HepG2 (cell line): ENCODE measurements around the gene PLD4. TPM values are rescaled to one million over a fixed set of nuclear protein-coding genes. Genes with fewer than 3 reads are reported as not detected.

ENCODE experiments used
- ATAC-seq: fragments of 200-7000 bp; cut with Tn5 transposase; 3 replicates; pipeline ENCODE4 v1.9.1; 2020; ENCODE audit warnings: mild to moderate bottlenecking, moderate library complexity
- BruUV-seq: library from RNA; stranded (reverse); fragments of 400-500 nt; replicated peaks from 2 replicates; lab custom pipeline; 2021; lab: Mats Ljungman, UMichigan
- CTCF ChIA-PET: fragments of 300-600 bp; formaldehyde crosslinking; extraction: SDS; loops from one replicate; lab custom pipeline; 2021; ENCODE audit warnings: low total read pairs, inconsistent platforms, low intra/inter-chr PET ratio; lab: Yijun Ruan, JAX
- POLR2A ChIA-PET: fragments of 350-600 bp; sonication (Branson Sonifier 250); formaldehyde crosslinking; loops from one replicate; lab custom pipeline; 2020; ENCODE audit warnings: antibody characterized with exemption, inconsistent platforms; lab: Yijun Ruan, JAX
- DNase-seq: peaks from one replicate; pipeline ENCODE4 v3.0.0-alpha.2; 2015; ENCODE audit warnings: low spot score
- FAIRE-seq: peaks from 3 replicates; lab custom pipeline; 2011; peaks lifted over from hg19 to GRCh38; lab: Jason Lieb, UNC
- H2AFZ ChIP-seq: one replicate; pipeline ENCODE4 v1.6.1; 2011; ENCODE audit warnings: low read length, inconsistent platforms
- H3K27ac ChIP-seq: fragments of 300-600 bp; 3 replicates; pipeline ENCODE4 v1.8.0; 2011; ENCODE audit warnings: mixed run types, mild to moderate bottlenecking, mixed read lengths, low read length, inconsistent platforms; ENCODE audit not compliant: insufficient read depth; ENCODE audit errors: extremely low read length
- H3K27me3 ChIP-seq, 2 experiments: fragments of 200-600 bp in 1 of 2; 2 replicates in 1 of 2; 3 replicates in 1 of 2; pipeline versions ENCODE4 v1.6.0 to v1.8.0; 2011; ENCODE audit warnings: low read length in 2 of 2, mild to moderate bottlenecking in 2 of 2, moderate library complexity in 2 of 2, inconsistent platforms in 1 of 2; ENCODE audit not compliant: insufficient read depth in 2 of 2, control insufficient read depth in 1 of 2
- H3K36me3 ChIP-seq, 2 experiments: fragments of 200-600 bp in 1 of 2; replicated peaks in 1 of 2; 2 replicates in 1 of 2; 3 replicates in 1 of 2; pipeline versions ENCODE4 v1.5.1 to v1.8.0; 2011; ENCODE audit warnings: low read length in 2 of 2, inconsistent platforms in 1 of 2; ENCODE audit not compliant: insufficient read depth in 2 of 2, control insufficient read depth in 1 of 2
- H3K4me1 ChIP-seq: 2 replicates; pipeline ENCODE4 v1.5.1; 2012; ENCODE audit warnings: low read length, inconsistent platforms; ENCODE audit not compliant: insufficient read depth
- H3K4me2 ChIP-seq: 2 replicates; pipeline ENCODE4 v1.6.0; 2011; ENCODE audit warnings: low read depth, low read length, inconsistent platforms
- H3K4me3 ChIP-seq, 3 experiments: fragments of 200-600 bp in 1 of 3; sonication (generic), shearing (Covaris generic) in 1 of 3; replicated peaks in 1 of 3; 2 replicates each; pipeline ENCODE4 v1.5.1; 2011 to 2016; ENCODE audit warnings: low read length in 3 of 3, inconsistent platforms in 2 of 3, low read depth in 2 of 3, mild to moderate bottlenecking in 2 of 3, control low read depth in 1 of 3, mixed read lengths in 1 of 3; ENCODE audit not compliant: insufficient read depth in 1 of 3
- H3K79me2 ChIP-seq: one replicate; pipeline ENCODE4 v1.6.1; 2011; ENCODE audit warnings: low read length, inconsistent platforms; ENCODE audit not compliant: insufficient read depth
- H3K9ac ChIP-seq: 2 replicates; pipeline ENCODE4 v1.6.0; 2011; ENCODE audit warnings: mild to moderate bottlenecking, low read depth, low read length, inconsistent platforms; ENCODE audit not compliant: insufficient read depth
- H3K9me3 ChIP-seq: 2 replicates; pipeline ENCODE4 v1.5.1; 2012; ENCODE audit warnings: mild to moderate bottlenecking, low read length
- H4K20me1 ChIP-seq: 2 replicates; pipeline ENCODE4 v1.6.0; 2011; ENCODE audit warnings: inconsistent platforms, mild to moderate bottlenecking, low read length, moderate library complexity; ENCODE audit not compliant: insufficient read depth
- CENPX ChIP-seq: sonication (generic); formaldehyde crosslinking; IDR thresholded peaks from 2 replicates; pipeline ENCODE4 v1.9.0; 2021; ENCODE audit warnings: mild to moderate bottlenecking, missing genetic modification reagents, moderate library complexity
- FOXP1 ChIP-seq, 2 experiments: fragments of 450-650 bp in 1 of 2; IDR thresholded peaks; 2 replicates each; pipeline ENCODE4 v1.6.1; 2017 to 2018; ENCODE audit warnings: antibody characterized with exemption in 1 of 2
- KDM2A ChIP-seq: sonication (generic); formaldehyde crosslinking; IDR thresholded peaks from 2 replicates; pipeline ENCODE4 v1.4.0; 2020; ENCODE audit warnings: low read depth, missing genetic modification reagents, borderline replicate concordance
- NR2F6 ChIP-seq, 2 experiments: IDR thresholded peaks; 2 replicates each; pipeline ENCODE4 v1.6.1; 2016; ENCODE audit warnings: antibody characterized with exemption in 1 of 2, mild to moderate bottlenecking in 1 of 2
- SP1 ChIP-seq, 2 experiments: fragments of 450-650 bp in 1 of 2; sonication (generic) in 1 of 2; formaldehyde crosslinking in 1 of 2; IDR thresholded peaks; 2 replicates each; pipeline versions ENCODE4 v1.4.0 to v1.6.1; 2016 to 2020; ENCODE audit warnings: missing genetic modification reagents in 1 of 2
- XBP1 ChIP-seq: sonication (generic); formaldehyde crosslinking; IDR thresholded peaks from 2 replicates; pipeline ENCODE4 v1.5.0; 2020; ENCODE audit warnings: missing genetic modification reagents
- ZNF235 ChIP-seq: sonication (generic); formaldehyde crosslinking; IDR thresholded peaks from 2 replicates; pipeline ENCODE4 v1.8.1; 2023; ENCODE audit warnings: mild to moderate bottlenecking, missing genetic modification reagents, borderline replicate concordance
- ZNF451 ChIP-seq: sonication (generic); formaldehyde crosslinking; IDR thresholded peaks from 2 replicates; pipeline ENCODE4 v1.5.0; 2020; ENCODE audit warnings: mild to moderate bottlenecking, missing genetic modification reagents
- ZNF772 ChIP-seq: sonication (generic); formaldehyde crosslinking; IDR thresholded peaks from 2 replicates; pipeline ENCODE4 v1.5.0; 2020; ENCODE audit warnings: mild to moderate bottlenecking, missing genetic modification reagents
- WGBS: methylation state at CpG from one replicate; pipeline ENCODE4 v1.1.6; 2017; ENCODE audit warnings: low lambda C conversion rate; 5-methylcytosine and 5-hydroxymethylcytosine counted together
- in situ Hi-C: cut with HindIII; loops from 2 replicates; pipeline ENCODE4 v1.10.0; 2017; ENCODE audit warnings: low pct_unique_long_range_greater_than_20kb; ENCODE audit not compliant: extremely low pct_ligation_motif_present
- intact Hi-C: fragments of 100-400 bp; cut with micrococcal nuclease; formaldehyde crosslinking; loops from one replicate; pipeline ENCODE4 v1.10.0; 2022; ENCODE audit not compliant: unreplicated experiment
- polyA plus RNA-seq, 8 experiments: library from polyadenylated mRNA; depleted of rRNA in 3 of 8; stranded (reverse) in 7 of 8; unstranded in 1 of 8; fragments of >200 nt; fragmentation: Illumina TruSeq in 4 of 8; extraction: Trizol in 4 of 8; gene quantifications; 2 replicates each; pipeline versions ENCODE4 v1.2.1 to v1.2.3, GENCODE V29; 2011 to 2016; ENCODE audit warnings: low read depth in 4 of 8, missing spikeins in 1 of 8, mixed read lengths in 1 of 8; ENCODE audit not compliant: insufficient read depth in 1 of 8
- total RNA-seq, 5 experiments: library from RNA; depleted of rRNA; stranded (reverse); fragments of >200 nt; fragmentation: Illumina TruSeq; extraction: Trizol; gene quantifications; 2 replicates each; pipeline ENCODE4 v1.2.3, GENCODE V29; 2016; ENCODE audit warnings: low read depth in 1 of 5
- TF ChIP-seq, protein P1 (sequence below): sonication (generic); formaldehyde crosslinking; IDR thresholded peaks from 2 replicates; pipeline ENCODE4 v1.4.0; 2020; ENCODE audit warnings: missing genetic modification reagents
- TF ChIP-seq, protein P2 (sequence below): sonication (generic); formaldehyde crosslinking; IDR thresholded peaks from 2 replicates; pipeline ENCODE4 v1.4.0; 2020; ENCODE audit warnings: mild to moderate bottlenecking, missing genetic modification reagents
- TF ChIP-seq, protein P3 (sequence below): sonication (generic); formaldehyde crosslinking; IDR thresholded peaks from 2 replicates; pipeline ENCODE4 v1.5.1; 2020; ENCODE audit warnings: mild to moderate bottlenecking, missing genetic modification reagents, moderate library complexity
- TF ChIP-seq, protein P4 (sequence below): sonication (generic); formaldehyde crosslinking; IDR thresholded peaks from 2 replicates; pipeline ENCODE4 v1.8.1; 2023; ENCODE audit warnings: mild to moderate bottlenecking, inconsistent platforms, moderate library complexity, missing genetic modification reagents, borderline replicate concordance

Gene PLD4
- total and polyA plus RNA-seq, 2 of the 13 experiments (the other 11 are each of a cell fraction or from before 2014, with no cell fraction given): not detected

DNA sequence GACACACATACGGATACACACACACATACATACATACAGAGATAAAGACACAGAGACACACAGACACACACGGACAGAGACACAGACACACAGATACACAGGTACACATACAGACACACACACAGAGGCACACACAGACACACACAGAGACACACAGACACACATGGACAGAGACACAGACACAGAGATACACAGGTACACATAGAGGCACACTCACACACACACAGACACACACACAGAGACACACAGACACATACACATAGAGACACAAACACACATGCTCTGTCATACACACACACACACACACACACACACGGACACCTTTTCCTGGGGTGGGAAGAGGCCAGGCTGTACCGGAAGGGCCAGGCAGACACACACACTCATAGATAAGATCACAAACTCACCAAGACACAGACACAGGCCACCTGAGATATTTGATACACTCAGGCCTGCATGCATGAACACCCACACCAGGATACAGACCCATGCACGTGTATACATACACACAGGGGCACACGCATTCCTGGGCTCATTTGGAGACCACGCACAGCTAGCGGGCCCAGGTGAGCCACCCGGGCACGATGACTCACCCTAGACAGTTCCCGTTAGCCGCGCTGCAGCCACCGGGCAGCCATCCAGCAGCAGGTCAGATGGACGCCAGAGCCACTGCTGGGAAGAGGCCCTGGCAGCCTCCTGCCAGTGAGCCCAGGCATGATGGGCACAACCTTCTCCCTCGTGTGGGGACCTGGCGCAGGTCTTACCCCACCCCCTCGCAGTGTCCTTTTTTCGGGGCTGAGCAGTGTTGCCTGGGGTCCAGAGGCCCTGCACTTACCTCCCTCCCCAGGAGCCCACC, 55.3 kb downstream of the PLD4 start:
- H3K4me3 ChIP-seq: peak overlapping the region in 2 of 3 experiments; percentile 7 to 18; a peak in 2 of 6 replicates
- TF ChIP-seq CENPX (CRISPR knock-in tag) (no peak), FOXP1 (IDR thresholded peaks at IDR 0.05) (0 out of 2 replicates have a peak, but pooled peaks have one; percentile 14), FOXP1 (CRISPR knock-in tag; IDR thresholded peaks at IDR 0.05) (no peak), SP1 (IDR thresholded peaks at IDR 0.05) (no peak), SP1 (CRISPR knock-in tag; IDR thresholded peaks at IDR 0.05) (no peak), ZNF235 (CRISPR knock-in tag) (no peak), ZNF772 (CRISPR knock-in tag) (no peak), NR2F6 (IDR thresholded peaks at IDR 0.05) (no peak), NR2F6 (CRISPR knock-in tag; IDR thresholded peaks at IDR 0.05) (no peak), XBP1 (CRISPR knock-in tag) (no peak), KDM2A (CRISPR knock-in tag) (0 out of 2 replicates have a peak, but pooled peaks have one; percentile 45), ZNF451 (CRISPR knock-in tag) (no peak)
- TF ChIP-seq, protein P1, sequence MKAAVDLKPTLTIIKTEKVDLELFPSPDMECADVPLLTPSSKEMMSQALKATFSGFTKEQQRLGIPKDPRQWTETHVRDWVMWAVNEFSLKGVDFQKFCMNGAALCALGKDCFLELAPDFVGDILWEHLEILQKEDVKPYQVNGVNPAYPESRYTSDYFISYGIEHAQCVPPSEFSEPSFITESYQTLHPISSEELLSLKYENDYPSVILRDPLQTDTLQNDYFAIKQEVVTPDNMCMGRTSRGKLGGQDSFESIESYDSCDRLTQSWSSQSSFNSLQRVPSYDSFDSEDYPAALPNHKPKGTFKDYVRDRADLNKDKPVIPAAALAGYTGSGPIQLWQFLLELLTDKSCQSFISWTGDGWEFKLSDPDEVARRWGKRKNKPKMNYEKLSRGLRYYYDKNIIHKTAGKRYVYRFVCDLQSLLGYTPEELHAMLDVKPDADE: no peak
- TF ChIP-seq, protein P2, sequence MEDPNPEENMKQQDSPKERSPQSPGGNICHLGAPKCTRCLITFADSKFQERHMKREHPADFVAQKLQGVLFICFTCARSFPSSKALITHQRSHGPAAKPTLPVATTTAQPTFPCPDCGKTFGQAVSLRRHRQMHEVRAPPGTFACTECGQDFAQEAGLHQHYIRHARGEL (CRISPR knock-in tag): no peak
- TF ChIP-seq, protein P3, sequence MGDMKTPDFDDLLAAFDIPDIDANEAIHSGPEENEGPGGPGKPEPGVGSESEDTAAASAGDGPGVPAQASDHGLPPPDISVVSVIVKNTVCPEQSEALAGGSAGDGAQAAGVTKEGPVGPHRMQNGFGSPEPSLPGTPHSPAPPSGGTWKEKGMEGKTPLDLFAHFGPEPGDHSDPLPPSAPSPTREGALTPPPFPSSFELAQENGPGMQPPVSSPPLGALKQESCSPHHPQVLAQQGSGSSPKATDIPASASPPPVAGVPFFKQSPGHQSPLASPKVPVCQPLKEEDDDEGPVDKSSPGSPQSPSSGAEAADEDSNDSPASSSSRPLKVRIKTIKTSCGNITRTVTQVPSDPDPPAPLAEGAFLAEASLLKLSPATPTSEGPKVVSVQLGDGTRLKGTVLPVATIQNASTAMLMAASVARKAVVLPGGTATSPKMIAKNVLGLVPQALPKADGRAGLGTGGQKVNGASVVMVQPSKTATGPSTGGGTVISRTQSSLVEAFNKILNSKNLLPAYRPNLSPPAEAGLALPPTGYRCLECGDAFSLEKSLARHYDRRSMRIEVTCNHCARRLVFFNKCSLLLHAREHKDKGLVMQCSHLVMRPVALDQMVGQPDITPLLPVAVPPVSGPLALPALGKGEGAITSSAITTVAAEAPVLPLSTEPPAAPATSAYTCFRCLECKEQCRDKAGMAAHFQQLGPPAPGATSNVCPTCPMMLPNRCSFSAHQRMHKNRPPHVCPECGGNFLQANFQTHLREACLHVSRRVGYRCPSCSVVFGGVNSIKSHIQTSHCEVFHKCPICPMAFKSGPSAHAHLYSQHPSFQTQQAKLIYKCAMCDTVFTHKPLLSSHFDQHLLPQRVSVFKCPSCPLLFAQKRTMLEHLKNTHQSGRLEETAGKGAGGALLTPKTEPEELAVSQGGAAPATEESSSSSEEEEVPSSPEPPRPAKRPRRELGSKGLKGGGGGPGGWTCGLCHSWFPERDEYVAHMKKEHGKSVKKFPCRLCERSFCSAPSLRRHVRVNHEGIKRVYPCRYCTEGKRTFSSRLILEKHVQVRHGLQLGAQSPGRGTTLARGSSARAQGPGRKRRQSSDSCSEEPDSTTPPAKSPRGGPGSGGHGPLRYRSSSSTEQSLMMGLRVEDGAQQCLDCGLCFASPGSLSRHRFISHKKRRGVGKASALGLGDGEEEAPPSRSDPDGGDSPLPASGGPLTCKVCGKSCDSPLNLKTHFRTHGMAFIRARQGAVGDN (CRISPR knock-in tag): peak; percentile 39; the same call in 1 of the 2 replicates
- TF ChIP-seq, protein P4, sequence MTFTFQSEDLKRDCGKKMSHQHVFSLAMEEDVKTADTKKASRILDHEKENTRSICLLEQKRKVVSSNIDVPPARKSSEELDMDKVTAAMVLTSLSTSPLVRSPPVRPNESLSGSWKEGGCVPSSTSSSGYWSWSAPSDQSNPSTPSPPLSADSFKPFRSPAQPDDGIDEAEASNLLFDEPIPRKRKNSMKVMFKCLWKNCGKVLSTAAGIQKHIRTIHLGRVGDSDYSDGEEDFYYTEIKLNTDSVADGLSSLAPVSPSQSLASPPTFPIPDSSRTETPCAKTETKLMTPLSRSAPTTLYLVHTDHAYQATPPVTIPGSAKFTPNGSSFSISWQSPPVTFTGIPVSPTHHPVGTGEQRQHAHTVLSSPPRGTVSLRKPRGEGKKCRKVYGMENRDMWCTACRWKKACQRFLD (CRISPR knock-in tag): no peak

More for the DNA sequence above, 55.3 kb downstream of the PLD4 start:
- H3K9ac ChIP-seq: no peak overlapping the region
- peaks cover 18 to 82% of the 10 kb centered on the region in 2 experiments; a peak in 4 of 5 replicates for H3K27me3 ChIP-seq
- no peak for DNase-seq
- no peak overlapping the region for H2AFZ ChIP-seq
- H3K27ac ChIP-seq: no peak overlapping the region
- intact Hi-C loops (loop anchor here (5.0 kb wide), 1 partner anchor 42 kb away; the partner anchor contains the start of gene CDCA4), in situ Hi-C loops (no loop called here)
- H4K20me1 ChIP-seq: no peaks in the 10 kb centered on the region
- H3K4me2 ChIP-seq: peak overlapping the region; percentile 36; the same call in 1 of the 2 replicates
- WGBS: 0% methylated on average over 3 of the region's 19 CpGs
- H3K79me2 ChIP-seq: no peaks in the 10 kb centered on the region
- FAIRE-seq: peak; percentile 28
- no peaks in the 10 kb centered on the region for H3K9me3 ChIP-seq
- peak; percentile 3; the same call in 1 of the 3 replicates for ATAC-seq
- H3K4me1 ChIP-seq: peaks cover 63% of the 10 kb centered on the region
- CTCF ChIA-PET: interaction anchor here (6.7 kb wide), 1 partner anchor 65 kb away, joined by 146 read pairs; no protein-coding TSS in a partner anchor
- BruUV-seq: no TSS peak
- POLR2A ChIA-PET: no interaction called here
- no peaks in the 10 kb centered on the region for H3K36me3 ChIP-seq
